ENCODE data around the gene LCN1. TPM values are rescaled to one million over a fixed set of nuclear protein-coding genes. Genes with fewer than 3 reads are reported as not detected.

Gene LCN1
- total RNA-seq, 1 experiment from 2014 or later = not detected

DNA sequence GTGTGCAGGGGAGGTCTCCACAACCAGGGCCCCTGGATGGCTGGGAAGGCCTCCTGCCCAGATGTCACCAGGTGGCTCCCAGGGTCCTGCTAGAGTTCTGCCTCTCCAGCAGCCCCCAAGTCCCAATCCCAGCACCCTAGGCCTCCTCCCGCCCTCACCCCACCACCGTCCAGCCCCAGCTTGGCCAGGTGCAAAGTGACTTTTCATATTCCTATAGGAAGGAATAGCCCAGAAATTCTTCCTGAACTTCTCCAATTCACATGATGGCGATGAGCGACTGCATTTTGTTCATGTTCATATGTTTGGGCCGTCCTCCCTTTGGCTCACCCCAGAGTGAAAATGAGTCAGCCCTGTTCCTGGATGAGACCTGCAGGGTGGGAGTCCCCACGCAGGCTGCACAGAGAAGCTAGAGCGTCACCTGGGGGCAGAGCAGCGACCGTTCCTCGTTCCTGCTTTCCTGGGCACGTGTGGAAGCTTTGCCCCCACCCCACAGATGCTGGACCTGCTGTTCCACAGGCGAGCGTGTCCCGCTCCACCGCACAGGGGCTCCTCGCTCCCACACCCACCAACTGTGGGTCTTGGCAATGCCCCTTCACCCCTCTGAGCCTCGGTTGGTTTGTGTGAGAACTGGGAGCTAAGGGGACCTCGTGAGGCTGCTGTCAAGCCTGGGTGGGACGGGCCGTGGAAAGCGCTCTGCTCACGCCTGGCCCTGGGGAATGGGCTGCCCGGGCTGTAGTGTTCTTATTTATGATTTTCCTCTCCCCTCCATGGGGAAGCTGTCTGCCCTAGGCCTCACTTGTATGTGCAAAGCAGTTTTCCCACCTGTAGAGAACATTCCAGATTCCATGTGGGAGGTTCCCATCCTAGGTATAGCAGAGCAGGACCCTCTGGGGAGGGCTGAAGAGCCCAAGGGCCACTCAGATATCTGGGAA lies 13.9 kb upstream of the LCN1 start:
- no peak overlapping the region for H4K5ac ChIP-seq (ENCODE audit: insufficient read length, low read depth, low read length)
- H3K4me1 ChIP-seq (ENCODE audit: insufficient read depth, low read length) = 0 out of 2 replicates have a peak, but pooled peaks cover 2% of the 10 kb centered on the region
- Mint-ChIP-seq H3K27ac (peak overlapping the region in 1 of 3 experiments; percentile 74; a peak in 2 of 7 replicates), H3K4me3 (no peak overlapping the region), H3K4me1 (peaks cover 2 to 8% of the 10 kb centered on the region in 2 experiments; a peak in 1 of 4 replicates), H3K27me3 (ENCODE audit: low read depth) (no peaks in the 10 kb centered on the region), H3K9me3 (no peaks in the 10 kb centered on the region; a peak in 1 of 5 replicates), H3K36me3 (ENCODE audit: insufficient read depth in 1 of 3, low read depth in 3 of 3) (peaks cover 10 to 28% (median 28%) of the 10 kb centered on the region in 3 experiments; a peak in 6 of 7 replicates)
- H3K18ac ChIP-seq (ENCODE audit: insufficient read length, low read depth, low read length) = no peak overlapping the region
- no peak overlapping the region for H3K56ac ChIP-seq (ENCODE audit: insufficient read length, low read depth, low read length)
- no peak overlapping the region for H2BK20ac ChIP-seq (ENCODE audit: low read depth, low read length, poor library complexity, severe bottlenecking)
- WGBS (ENCODE audit: extremely low coverage, insufficient read length, low lambda C conversion rate) = no CpG with 5 or more reads among the region's 23 CpGs
- H2BK12ac ChIP-seq (ENCODE audit: insufficient read length, low read depth, low read length) = no peak overlapping the region
- H2AK5ac ChIP-seq (ENCODE audit: insufficient read length, low read length) = no peak overlapping the region
- no peak overlapping the region for H3K9ac ChIP-seq (ENCODE audit: extremely low read depth, insufficient read length, low read length)
- no peak overlapping the region for H4K91ac ChIP-seq (ENCODE audit: insufficient read length, low read depth, low read length)
- H4K8ac ChIP-seq (replicated peaks; ENCODE audit: insufficient read length, low read depth, low read length) = no peak overlapping the region
- H3T11ph ChIP-seq (ENCODE audit: low read length) = no peak overlapping the region
- TF ChIP-seq CTCF (conservative IDR thresholded peaks at IDR 0.05) = no peak
- H2BK5ac ChIP-seq (ENCODE audit: insufficient read length, low read length) = no peak overlapping the region
- H3K27ac ChIP-seq (ENCODE audit: insufficient read length, low read depth, low read length) = no peak overlapping the region
- H2AFZ ChIP-seq (ENCODE audit: low read length) = no peak overlapping the region
- H3K79me2 ChIP-seq (ENCODE audit: insufficient read depth, low read length) = no peaks in the 10 kb centered on the region
- no peak overlapping the region for H3K4ac ChIP-seq (ENCODE audit: low read depth, low read length)
- H3K9me3 ChIP-seq (ENCODE audit: control insufficient read depth, low read depth, low read length) = no peaks in the 10 kb centered on the region
- no peaks in the 10 kb centered on the region for H3K23me2 ChIP-seq (ENCODE audit: insufficient read length, low read depth, low read length, poor library complexity, severe bottlenecking)
- H3K27me3 ChIP-seq (ENCODE audit: insufficient read depth, low read length) = no peaks in the 10 kb centered on the region
- no peaks in the 10 kb centered on the region for H3K79me1 ChIP-seq (ENCODE audit: insufficient read depth, low read depth, low read length, poor library complexity, severe bottlenecking)
- no peak overlapping the region for H3K14ac ChIP-seq (ENCODE audit: insufficient read depth, low read length)
- no peak overlapping the region; the same call in 1 of the 2 replicates for H2BK15ac ChIP-seq (ENCODE audit: low read depth, low read length)
- no peak overlapping the region for H3K23ac ChIP-seq (ENCODE audit: insufficient read length, low read depth, low read length)
- no peak overlapping the region for H2BK120ac ChIP-seq (ENCODE audit: low read depth, low read length, poor library complexity, severe bottlenecking)
- DNase-seq = peak; percentile 26
- H4K20me1 ChIP-seq (ENCODE audit: control insufficient read depth, insufficient read depth, insufficient read length) = no peaks in the 10 kb centered on the region
- H3K4me2 ChIP-seq (ENCODE audit: insufficient read depth, insufficient read length, low read length) = no peak overlapping the region
